Transverse colon (tissue), 3 donors: Measurements from ENCODE around the gene DOC2B.

Source experiments
- CTCF ChIP-seq, 5 experiments: fragments of 200-600 bp in 3 of 5; fragments of 450-650 bp in 2 of 5; sonication (generic) in 3 of 5; IDR thresholded peaks; 1 replicate in 2 of 5; 2 replicates in 3 of 5; pipeline ENCODE4 v1.5.1; 2016 to 2017; ENCODE audit warnings: antibody characterized with exemption in 5 of 5, inconsistent platforms in 3 of 5, mild to moderate bottlenecking in 2 of 5, moderate library complexity in 1 of 5
- POLR2A ChIP-seq: fragments of 450-650 bp; IDR thresholded peaks from one replicate; pipeline ENCODE4 v1.6.1; 2016; ENCODE audit warnings: antibody characterized with exemption, mild to moderate bottlenecking, moderate library complexity

GRCh38 chr17:183021-183420 lies 1.6 kb upstream of the DOC2B start:
- TF ChIP-seq CTCF (IDR thresholded peaks at IDR 0.05): no peak
- no peak for TF ChIP-seq POLR2A
